Measurements from ENCODE around the gene OR11A1.
"Not testable (repeated sequence)": the region's sequence is repeated elsewhere in the genome, so short reads cannot be mapped to it uniquely, and the experiment has no call there.

The OR11A1 gene

GRCh38 chr6:29477923-29478450 is 21.1 kb upstream of the OR11A1 start:
- no peak for DNase-seq

- no peak for DNase-seq
These were observed 18.1 kb upstream of the OR11A1 start for GRCh38 chr6:29474996-29475395.

DNA sequence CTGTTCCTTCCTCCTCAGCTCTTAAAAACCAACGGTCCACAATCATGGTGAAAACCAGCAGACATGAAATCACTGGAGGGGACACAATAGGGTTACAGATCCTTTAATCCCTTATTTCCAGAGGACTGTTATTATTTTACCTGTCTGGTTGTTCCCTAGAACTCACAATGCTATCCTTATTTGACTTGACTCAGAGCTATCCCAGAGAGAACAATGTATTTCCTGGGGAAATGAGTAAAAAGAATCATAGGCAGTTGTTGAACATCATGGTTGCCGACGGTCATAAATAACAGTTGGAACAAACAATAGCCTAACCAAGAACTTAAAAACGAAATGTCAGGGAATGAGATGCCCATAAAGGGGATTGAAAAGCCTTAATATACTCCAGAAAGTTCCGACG is 9.4 kb upstream of the OR11A1 start:
- no peak for DNase-seq

DNA sequence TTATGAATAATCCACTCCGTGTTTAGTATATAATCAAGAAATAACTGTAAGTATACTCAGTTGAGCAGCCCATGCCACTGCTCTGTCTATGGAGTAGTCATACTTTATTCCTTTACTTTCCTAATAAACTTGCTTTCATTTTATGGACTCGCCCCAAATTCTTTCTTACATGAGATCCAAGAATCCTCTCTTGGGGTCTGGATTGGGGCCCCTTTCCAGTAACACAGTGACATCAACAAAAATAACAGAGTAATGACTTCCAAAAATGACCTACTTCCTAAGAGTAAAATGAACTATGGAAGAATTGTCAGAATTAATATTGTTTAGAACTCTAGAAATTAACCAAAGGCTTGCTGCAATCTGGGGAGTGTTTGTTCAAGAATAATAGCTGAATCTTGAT is 8.9 kb upstream of the OR11A1 start:
- no peak for DNase-seq

- no peak for DNase-seq
These were observed 8.4 kb upstream of the OR11A1 start for GRCh38 chr6:29465279-29465678.

DNA sequence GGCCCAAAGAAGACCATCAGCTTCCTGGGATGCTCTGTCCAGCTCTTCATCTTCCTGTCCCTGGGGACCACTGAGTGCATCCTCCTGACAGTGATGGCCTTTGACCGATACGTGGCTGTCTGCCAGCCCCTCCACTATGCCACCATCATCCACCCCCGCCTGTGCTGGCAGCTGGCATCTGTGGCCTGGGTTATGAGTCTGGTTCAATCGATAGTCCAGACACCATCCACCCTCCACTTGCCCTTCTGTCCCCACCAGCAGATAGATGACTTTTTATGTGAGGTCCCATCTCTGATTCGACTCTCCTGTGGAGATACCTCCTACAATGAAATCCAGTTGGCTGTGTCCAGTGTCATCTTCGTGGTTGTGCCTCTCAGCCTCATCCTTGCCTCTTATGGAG is 5.2 kb upstream of the OR11A1 start:
- no peak for DNase-seq

GRCh38 chr6:29461021-29461814 is 4.3 kb upstream of the OR11A1 start:
- DNase-seq = no peak

- no peak for DNase-seq
These were observed 5.2 kb downstream of the OR11A1 start for GRCh38 chr6:29451471-29452193.

DNA sequence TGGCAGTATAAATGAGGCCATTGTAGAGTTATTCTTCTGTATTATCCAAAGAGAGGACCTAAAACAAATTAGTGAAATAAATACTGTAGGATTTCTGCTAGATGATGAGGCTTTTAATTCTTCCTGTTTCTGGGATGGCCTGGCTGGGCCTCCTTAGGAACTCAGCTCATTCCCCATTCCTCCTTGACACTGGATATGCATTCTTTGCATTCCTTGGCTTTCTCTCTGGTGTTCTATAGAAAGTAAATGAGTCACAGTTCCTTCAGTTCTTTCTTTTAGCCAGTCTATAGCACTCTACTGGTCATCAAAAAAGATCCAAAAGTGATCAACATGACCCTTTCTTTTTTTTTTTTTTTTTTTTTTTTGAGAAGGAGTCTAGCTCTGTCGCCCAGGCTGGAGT is 9.2 kb downstream of the OR11A1 start:
- peak; percentile 37 for DNase-seq

DNA sequence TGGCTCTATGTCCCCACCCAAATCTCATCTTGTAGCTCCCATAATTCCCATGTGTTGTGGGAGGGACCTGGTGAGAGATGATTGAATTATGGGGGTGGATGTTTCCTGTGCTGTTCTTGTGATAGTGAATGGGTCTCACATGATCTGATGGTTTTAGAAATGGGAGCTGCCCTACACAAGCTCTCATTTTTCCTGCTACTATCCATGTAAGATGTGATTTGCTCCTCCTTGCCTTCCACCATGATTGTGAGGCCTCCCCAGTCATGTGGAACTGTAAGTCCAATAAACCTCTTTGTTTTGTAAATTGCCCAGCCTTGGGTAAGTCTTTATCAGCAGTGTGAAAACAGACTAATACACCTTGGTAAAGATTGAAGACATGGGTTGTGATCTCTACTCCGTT is 12.8 kb downstream of the OR11A1 start:
- not testable (repeated sequence) for DNase-seq

DNA sequence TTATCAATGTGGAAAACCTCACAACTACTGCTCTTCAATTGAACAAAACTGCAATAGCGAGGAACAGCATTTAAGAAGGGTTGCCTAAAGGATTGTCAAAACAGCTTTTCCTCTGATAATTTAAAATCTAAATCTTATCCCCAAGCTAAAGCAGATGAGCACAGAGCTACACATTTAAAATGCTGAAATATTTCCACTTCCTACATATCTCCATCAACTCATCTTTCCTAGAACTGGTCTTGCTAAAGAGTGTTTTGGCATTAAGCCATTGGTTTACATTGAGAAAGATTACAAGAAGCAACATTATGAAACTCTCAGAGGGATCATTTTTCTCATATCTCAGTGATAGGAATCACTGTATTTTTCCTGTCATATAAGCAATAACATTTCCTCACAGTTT is 14.2 kb downstream of the OR11A1 start:
- no peak for DNase-seq

DNA sequence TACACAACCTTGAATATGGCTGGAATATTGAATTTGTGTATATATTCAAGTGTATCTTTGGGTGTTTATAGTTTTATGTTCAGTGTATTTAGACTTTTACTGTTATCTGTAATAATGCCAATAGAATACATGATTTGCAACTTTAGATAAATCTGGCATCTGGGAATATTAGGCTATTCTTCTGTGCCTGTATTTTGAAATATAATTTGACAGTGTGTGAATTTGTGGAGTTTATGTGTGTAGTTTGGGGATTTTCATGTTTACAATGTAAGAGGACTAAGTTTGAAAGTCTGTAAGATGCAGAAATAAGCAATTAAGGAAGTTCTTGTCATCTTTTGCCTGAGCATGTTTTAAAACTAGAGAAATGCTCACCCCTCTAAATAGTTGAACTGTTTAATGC is 17.9 kb downstream of the OR11A1 start, which contains the start of gene OR10C1:
OR10C1 (plus strand) TSS at position 301 of the 400 bp plus-strand sequence. CDS start 710 bp downstream, outside the sequence.
- DNase-seq = no peak

DNA sequence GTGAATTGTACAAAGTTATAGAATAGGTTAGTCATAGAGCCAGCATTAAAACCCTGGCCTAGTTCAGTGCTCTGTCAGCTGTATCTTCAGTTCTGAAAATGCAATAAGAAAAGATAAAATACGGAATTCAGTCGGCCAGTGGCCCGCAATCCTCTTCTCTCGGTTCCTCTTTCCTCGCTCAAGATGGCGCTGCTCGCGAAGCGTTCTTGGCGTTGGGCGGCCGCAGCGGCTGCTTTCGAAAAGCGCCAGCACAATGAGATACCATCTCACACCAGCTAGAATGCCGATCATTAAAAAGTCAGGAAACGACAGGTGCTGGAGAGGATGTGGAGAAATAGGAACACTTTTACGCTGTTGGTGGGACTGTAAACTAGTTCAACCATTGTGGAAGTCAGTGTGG is 20.1 kb downstream of the OR11A1 start:
- not testable (repeated sequence) for DNase-seq

- no peak for DNase-seq
These were observed 30.2 kb downstream of the OR11A1 start for GRCh38 chr6:29426654-29427053.

- DNase-seq = no peak
These were observed 31.8 kb downstream of the OR11A1 start for GRCh38 chr6:29425075-29425474.

- no peak for DNase-seq
These were observed 32.3 kb downstream of the OR11A1 start for GRCh38 chr6:29424575-29424974.

GRCh38 chr6:29424168-29424567 is 32.7 kb downstream of the OR11A1 start:
- DNase-seq = no peak

DNA sequence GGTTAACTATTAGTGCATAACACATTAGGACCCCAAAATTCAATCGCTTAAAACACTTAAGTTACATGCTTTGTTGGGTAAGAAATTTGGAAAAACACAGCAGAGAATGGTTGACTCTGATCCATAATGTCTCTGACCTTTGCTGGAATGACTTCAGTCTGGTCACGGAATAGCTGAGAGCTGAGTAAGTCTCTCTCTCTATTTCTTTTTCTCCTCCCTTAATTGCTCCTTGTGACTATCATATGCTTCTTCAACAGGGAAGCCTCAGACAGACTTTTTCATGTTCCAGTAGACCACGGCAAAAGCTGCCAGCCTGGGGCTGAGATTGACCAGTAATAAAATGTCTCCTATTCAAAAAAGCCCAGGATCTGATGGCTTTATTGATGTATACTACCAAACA is 37.4 kb downstream of the OR11A1 start:
- no peak for DNase-seq

- no peak for DNase-seq
These were observed 42.3 kb downstream of the OR11A1 start, which contains the start of gene OR12D1 for GRCh38 chr6:29414588-29414987. Gene OR12D1 (plus strand): TSS chr6:29414928.

DNA sequence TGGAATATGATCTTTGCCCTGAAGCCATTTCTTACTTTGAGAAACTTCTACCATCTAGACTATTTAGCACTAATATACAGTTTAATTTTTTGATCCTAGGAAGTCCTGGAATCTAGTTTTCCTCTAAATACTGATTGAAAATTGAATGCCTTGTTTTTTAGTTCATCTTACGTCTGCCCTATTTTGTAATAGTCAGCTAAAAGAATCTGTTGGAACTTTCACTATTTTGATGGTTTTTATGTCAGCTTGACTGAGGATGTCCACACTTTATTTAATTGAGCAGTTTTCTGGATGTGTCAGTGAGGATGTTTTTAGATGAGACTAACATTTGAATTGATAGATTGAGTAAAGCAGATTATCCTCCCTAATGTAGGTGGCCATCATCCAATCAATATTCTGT is 53.1 kb downstream of the OR11A1 start:
- no peak for DNase-seq

DNA sequence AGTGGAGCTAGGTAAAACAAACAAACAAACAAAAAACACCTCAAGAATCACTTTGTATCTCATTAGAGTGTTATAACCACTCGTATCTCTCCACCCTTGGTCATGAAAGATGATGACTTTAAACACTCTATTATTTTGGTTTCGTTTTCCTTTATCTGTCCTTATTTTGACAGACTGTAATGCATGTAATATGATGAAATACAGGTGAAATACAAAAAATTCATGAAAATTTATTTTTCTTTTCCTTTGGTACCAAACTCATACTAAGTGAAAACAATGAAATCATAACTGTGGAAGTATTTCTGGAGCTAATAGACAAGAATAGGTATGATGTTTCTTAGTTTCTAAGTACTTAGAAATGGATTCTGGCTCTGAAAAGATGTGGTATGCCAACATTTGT is 57.3 kb downstream of the OR11A1 start:
- DNase-seq = no peak

DNA sequence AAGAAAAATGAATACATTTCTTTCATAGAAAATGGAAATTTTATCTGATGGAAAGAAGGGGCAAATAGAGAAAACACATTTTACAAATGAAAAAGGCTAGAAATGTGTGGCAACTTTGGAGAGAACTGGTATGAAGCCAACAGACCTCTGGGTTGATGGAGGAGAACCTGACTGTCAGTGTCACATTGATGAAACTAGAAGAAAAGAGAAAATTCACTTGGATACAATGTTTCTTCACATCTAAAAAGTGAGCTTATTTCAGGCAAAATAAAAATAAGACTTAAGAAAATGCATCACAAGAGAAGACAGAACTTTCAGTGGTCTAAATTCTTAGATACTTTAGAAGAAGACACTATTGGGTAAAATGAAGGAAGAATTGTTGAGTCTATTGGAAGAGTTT is 61.5 kb downstream of the OR11A1 start, which contains the start of gene OR12D2:
OR12D2 (plus strand) TSS at position 301 of the 400 bp plus-strand sequence. CDS start 1,069 bp downstream, outside the sequence.
- no peak for DNase-seq

DNA sequence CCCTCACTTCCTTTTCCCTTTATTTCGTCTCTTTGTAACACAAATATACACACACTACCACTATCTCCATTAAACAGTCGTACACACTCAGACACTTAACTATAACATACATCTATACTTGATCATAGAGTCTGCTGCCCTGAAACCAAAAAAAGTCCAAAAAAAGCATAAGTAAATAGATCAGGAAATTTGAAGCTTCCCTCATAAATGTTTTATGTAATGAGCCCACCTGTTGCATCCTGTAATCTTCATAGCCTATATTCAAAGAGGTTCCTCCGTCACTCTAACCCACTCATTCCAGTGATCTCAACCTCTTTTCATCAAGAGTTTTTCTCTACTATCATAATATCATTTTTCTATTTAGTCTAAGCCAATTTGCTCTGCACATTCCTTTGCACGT is 68.3 kb downstream of the OR11A1 start:
- no peak for DNase-seq

- no peak for DNase-seq
These were observed 80.9 kb downstream of the OR11A1 start for GRCh38 chr6:29376003-29376402.

Data from 8988T (cell line).